ENCODE data around the gene HSPD1. TPM values are rescaled to one million over a fixed set of nuclear protein-coding genes. Genes with fewer than 3 reads are reported as not detected.
A peak's percentile ranks its signal among the peaks of the same experiment; 100 is the strongest.

Gene HSPD1
- total RNA-seq, 1 experiment from 2014 or later: 995 TPM

DNA sequence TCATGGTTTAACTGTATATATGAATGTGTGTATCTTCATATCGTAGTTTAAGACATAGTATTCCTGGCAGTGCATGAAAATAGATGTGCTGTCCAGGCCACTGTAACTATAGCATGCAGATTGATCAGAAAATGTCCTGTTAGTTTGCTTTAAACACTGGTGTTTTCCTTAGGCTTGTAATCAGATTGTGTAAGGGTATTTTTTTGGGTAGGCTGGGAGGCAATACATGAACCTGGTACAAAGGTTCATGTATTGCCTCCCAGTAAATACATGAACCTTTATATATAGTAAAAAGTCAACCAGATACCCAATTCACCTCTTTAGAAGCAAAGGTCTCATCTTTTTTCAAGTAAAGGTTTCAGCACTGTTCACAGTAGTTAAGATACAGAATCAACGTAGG is 44.7 kb downstream of the HSPD1 start:
- POLR2A ChIA-PET: no interaction called here
- CTCF ChIA-PET: interaction anchor here (0.6 kb wide), 1 partner anchor 347 kb away, joined by 4 read pairs; no protein-coding TSS in a partner anchor
- peak overlapping the region; percentile 100; the same call in 1 of the 2 replicates for H3K27ac Mint-ChIP-seq
- TF ChIP-seq, protein P1, sequence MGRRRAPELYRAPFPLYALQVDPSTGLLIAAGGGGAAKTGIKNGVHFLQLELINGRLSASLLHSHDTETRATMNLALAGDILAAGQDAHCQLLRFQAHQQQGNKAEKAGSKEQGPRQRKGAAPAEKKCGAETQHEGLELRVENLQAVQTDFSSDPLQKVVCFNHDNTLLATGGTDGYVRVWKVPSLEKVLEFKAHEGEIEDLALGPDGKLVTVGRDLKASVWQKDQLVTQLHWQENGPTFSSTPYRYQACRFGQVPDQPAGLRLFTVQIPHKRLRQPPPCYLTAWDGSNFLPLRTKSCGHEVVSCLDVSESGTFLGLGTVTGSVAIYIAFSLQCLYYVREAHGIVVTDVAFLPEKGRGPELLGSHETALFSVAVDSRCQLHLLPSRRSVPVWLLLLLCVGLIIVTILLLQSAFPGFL (CRISPR knock-in tag; IDR thresholded peaks at IDR 0.05; ENCODE audit: borderline replicate concordance): no peak
- TF ChIP-seq CBFB (CRISPR knock-in tag; IDR thresholded peaks at IDR 0.05; ENCODE audit: low read depth) (no peak), SOX15 (CRISPR knock-in tag; IDR thresholded peaks at IDR 0.05) (no peak), SMAD3 (CRISPR knock-in tag; IDR thresholded peaks at IDR 0.05; ENCODE audit: borderline replicate concordance) (no peak), PRRX2 (CRISPR knock-in tag; IDR thresholded peaks at IDR 0.05) (no peak), ZNF121 (CRISPR knock-in tag; IDR thresholded peaks at IDR 0.05) (no peak), ATF1 (CRISPR knock-in tag; IDR thresholded peaks at IDR 0.05) (no peak), JUN (CRISPR knock-in tag; IDR thresholded peaks at IDR 0.05) (no peak), SP1 (CRISPR knock-in tag; conservative IDR thresholded peaks at IDR 0.05) (no peak), FOXP1 (CRISPR knock-in tag; IDR thresholded peaks at IDR 0.05; ENCODE audit: borderline replicate concordance) (no peak)
- TF ChIP-seq, protein P2, sequence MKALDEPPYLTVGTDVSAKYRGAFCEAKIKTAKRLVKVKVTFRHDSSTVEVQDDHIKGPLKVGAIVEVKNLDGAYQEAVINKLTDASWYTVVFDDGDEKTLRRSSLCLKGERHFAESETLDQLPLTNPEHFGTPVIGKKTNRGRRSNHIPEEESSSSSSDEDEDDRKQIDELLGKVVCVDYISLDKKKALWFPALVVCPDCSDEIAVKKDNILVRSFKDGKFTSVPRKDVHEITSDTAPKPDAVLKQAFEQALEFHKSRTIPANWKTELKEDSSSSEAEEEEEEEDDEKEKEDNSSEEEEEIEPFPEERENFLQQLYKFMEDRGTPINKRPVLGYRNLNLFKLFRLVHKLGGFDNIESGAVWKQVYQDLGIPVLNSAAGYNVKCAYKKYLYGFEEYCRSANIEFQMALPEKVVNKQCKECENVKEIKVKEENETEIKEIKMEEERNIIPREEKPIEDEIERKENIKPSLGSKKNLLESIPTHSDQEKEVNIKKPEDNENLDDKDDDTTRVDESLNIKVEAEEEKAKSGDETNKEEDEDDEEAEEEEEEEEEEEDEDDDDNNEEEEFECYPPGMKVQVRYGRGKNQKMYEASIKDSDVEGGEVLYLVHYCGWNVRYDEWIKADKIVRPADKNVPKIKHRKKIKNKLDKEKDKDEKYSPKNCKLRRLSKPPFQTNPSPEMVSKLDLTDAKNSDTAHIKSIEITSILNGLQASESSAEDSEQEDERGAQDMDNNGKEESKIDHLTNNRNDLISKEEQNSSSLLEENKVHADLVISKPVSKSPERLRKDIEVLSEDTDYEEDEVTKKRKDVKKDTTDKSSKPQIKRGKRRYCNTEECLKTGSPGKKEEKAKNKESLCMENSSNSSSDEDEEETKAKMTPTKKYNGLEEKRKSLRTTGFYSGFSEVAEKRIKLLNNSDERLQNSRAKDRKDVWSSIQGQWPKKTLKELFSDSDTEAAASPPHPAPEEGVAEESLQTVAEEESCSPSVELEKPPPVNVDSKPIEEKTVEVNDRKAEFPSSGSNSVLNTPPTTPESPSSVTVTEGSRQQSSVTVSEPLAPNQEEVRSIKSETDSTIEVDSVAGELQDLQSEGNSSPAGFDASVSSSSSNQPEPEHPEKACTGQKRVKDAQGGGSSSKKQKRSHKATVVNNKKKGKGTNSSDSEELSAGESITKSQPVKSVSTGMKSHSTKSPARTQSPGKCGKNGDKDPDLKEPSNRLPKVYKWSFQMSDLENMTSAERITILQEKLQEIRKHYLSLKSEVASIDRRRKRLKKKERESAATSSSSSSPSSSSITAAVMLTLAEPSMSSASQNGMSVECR (CRISPR knock-in tag; IDR thresholded peaks at IDR 0.05; ENCODE audit: borderline replicate concordance): no peak
- TF ChIP-seq, protein P3, sequence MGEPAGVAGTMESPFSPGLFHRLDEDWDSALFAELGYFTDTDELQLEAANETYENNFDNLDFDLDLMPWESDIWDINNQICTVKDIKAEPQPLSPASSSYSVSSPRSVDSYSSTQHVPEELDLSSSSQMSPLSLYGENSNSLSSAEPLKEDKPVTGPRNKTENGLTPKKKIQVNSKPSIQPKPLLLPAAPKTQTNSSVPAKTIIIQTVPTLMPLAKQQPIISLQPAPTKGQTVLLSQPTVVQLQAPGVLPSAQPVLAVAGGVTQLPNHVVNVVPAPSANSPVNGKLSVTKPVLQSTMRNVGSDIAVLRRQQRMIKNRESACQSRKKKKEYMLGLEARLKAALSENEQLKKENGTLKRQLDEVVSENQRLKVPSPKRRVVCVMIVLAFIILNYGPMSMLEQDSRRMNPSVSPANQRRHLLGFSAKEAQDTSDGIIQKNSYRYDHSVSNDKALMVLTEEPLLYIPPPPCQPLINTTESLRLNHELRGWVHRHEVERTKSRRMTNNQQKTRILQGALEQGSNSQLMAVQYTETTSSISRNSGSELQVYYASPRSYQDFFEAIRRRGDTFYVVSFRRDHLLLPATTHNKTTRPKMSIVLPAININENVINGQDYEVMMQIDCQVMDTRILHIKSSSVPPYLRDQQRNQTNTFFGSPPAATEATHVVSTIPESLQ (CRISPR knock-in tag; IDR thresholded peaks at IDR 0.05): no peak
- TF ChIP-seq, protein P4, sequence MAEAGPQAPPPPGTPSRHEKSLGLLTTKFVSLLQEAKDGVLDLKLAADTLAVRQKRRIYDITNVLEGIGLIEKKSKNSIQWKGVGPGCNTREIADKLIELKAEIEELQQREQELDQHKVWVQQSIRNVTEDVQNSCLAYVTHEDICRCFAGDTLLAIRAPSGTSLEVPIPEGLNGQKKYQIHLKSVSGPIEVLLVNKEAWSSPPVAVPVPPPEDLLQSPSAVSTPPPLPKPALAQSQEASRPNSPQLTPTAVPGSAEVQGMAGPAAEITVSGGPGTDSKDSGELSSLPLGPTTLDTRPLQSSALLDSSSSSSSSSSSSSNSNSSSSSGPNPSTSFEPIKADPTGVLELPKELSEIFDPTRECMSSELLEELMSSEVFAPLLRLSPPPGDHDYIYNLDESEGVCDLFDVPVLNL (CRISPR knock-in tag; IDR thresholded peaks at IDR 0.05; ENCODE audit: borderline replicate concordance, low read depth): no peak
- TF ChIP-seq, protein P5, sequence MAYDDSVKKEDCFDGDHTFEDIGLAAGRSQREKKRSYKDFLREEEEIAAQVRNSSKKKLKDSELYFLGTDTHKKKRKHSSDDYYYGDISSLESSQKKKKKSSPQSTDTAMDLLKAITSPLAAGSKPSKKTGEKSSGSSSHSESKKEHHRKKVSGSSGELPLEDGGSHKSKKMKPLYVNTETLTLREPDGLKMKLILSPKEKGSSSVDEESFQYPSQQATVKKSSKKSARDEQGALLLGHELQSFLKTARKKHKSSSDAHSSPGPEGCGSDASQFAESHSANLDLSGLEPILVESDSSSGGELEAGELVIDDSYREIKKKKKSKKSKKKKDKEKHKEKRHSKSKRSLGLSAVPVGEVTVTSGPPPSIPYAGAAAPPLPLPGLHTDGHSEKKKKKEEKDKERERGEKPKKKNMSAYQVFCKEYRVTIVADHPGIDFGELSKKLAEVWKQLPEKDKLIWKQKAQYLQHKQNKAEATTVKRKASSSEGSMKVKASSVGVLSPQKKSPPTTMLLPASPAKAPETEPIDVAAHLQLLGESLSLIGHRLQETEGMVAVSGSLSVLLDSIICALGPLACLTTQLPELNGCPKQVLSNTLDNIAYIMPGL (CRISPR knock-in tag; IDR thresholded peaks at IDR 0.05): no peak
- TF ChIP-seq, protein P6, sequence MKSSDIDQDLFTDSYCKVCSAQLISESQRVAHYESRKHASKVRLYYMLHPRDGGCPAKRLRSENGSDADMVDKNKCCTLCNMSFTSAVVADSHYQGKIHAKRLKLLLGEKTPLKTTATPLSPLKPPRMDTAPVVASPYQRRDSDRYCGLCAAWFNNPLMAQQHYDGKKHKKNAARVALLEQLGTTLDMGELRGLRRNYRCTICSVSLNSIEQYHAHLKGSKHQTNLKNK (CRISPR knock-in tag; IDR thresholded peaks at IDR 0.05): no peak
- TF ChIP-seq, protein P7, sequence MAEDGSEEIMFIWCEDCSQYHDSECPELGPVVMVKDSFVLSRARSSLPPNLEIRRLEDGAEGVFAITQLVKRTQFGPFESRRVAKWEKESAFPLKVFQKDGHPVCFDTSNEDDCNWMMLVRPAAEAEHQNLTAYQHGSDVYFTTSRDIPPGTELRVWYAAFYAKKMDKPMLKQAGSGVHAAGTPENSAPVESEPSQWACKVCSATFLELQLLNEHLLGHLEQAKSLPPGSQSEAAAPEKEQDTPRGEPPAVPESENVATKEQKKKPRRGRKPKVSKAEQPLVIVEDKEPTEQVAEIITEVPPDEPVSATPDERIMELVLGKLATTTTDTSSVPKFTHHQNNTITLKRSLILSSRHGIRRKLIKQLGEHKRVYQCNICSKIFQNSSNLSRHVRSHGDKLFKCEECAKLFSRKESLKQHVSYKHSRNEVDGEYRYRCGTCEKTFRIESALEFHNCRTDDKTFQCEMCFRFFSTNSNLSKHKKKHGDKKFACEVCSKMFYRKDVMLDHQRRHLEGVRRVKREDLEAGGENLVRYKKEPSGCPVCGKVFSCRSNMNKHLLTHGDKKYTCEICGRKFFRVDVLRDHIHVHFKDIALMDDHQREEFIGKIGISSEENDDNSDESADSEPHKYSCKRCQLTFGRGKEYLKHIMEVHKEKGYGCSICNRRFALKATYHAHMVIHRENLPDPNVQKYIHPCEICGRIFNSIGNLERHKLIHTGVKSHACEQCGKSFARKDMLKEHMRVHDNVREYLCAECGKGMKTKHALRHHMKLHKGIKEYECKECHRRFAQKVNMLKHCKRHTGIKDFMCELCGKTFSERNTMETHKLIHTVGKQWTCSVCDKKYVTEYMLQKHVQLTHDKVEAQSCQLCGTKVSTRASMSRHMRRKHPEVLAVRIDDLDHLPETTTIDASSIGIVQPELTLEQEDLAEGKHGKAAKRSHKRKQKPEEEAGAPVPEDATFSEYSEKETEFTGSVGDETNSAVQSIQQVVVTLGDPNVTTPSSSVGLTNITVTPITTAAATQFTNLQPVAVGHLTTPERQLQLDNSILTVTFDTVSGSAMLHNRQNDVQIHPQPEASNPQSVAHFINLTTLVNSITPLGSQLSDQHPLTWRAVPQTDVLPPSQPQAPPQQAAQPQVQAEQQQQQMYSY (CRISPR knock-in tag; IDR thresholded peaks at IDR 0.05): no peak
- DNase-seq (ENCODE audit: low spot score) (no peak), ATAC-seq (no peak)
- H3K4me3 Mint-ChIP-seq: peak overlapping the region; percentile 100
- H3K27me3 Mint-ChIP-seq (ENCODE audit: low read depth): no peaks in the 10 kb centered on the region; the same call in 1 of the 2 replicates
- peaks cover 5% of the 10 kb centered on the region for H3K9me3 Mint-ChIP-seq
- H3K4me1 Mint-ChIP-seq: peaks cover 10% of the 10 kb centered on the region
- H3K36me3 Mint-ChIP-seq: peaks cover 3% of the 10 kb centered on the region; the same call in 1 of the 2 replicates
